Stimulated activated CD4-positive, alpha-beta T cell treated with anti-CD3 and anti-CD28 coated beads, Interleukin-15, amount 100 ng/mL, for 1 hour (primary cell): ENCODE measurements around the gene IGSF1.

Experiments
- DNase-seq, 2 donors: peaks; one replicate each; pipeline ENCODE4 v3.0.0-alpha.2; 2020; ENCODE audit warnings: low read depth in 1 of 2, low spot score in 1 of 2

The IGSF1 gene

DNA sequence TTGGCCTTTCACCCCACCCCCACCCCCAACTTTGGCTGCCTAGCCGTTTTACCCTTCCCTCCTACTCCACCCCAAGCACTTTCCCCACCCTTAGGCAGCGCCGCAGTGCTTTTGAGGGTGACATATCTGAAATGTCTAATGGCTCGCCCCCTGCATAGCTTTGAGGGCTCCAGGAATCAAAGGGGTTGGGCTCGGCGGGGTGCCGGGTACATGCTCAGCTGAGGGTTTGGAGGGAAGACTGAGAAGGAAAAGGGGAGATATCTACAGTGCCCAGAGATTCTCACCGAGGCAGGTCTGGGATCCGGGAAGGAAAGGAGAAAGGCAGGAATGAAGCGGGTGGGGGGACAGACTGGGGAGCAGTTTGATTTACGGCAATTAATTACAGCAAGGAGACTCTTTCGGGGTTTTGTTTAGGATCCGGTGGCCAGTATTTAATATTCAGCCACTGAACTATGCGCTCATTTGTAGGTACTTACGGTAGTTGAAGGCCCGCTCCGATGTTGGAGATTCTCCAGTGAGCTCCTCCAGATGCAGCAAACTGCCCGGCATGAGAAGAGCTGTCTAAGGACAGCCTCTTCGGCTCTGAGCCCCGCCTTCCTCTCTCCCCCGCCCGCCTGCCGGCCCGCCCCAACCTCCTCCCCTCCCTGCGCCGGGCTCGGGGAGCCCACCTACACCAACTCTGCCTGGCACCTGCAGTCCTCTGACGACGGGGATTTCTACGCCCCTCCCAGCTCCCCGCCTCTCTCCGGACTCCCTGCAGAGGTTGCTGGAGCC, at the start of gene IGSF1:
Gene IGSF1 (minus strand): TSS at position 569 of the 774 bp plus-strand sequence. CDS start 2,632 bp downstream, outside the sequence.
- no peak for DNase-seq

DNA sequence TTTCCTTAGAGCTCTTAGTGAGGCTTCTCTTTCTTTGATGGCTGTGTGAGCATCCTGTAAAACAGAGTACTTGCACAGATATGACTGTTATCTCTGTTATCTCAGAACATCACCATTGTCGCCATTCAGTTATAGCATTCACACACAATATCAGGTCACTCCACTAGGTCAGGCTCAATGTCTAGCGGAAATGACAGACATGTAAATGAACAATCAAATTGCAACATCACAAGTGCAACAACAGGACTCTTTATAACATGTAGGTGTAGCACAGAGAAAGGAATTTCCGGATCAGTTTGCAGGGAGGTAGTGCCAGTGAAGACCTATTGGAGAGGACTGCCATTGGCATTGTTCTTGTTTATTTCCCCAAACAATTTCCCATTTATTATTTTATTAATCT, 43.2 kb upstream of the IGSF1 start:
- DNase-seq, result no peak

DNA sequence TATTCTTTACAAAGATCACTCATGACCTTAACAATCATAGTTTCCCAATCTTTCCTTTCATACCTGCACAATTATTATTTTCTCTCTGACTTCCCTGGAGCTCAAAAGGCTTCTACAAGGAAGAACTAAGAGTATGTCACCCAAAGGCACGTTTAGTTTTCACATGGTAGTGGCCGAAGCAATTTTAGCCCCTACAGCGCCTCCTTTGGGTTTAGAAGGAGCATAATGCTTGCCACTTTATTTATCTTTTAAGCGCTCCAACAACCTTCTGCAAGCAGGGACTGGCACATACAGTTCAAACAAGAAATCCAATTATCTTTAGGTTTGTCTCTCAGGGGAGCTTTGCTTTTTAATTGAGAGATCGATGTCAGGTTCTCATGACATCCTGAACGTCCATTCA, 42.0 kb upstream of the IGSF1 start:
- no peak for DNase-seq

DNA sequence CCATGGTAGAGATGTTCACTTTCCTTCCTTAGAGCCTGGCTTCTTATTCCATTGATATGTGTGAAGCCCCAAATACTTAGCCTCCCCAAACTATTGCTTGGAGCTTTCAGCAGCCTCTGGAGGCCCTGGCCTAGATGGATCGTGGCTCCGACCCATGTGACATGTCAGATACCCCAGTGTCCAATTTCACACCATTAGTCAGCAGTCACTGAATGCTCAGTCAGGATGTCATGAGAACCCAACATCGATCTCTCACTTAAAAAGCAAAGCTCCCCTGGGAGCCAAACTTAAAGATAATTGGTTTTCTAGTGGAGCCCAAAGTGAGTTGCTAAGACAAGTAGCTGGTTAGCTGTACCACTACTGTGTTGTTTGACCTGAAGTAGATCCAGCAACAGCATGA, 41.6 kb upstream of the IGSF1 start:
- DNase-seq, result no peak

- no peak for DNase-seq
These were observed 33.5 kb upstream of the IGSF1 start for GRCh38 chrX:131322651-131323050.

GRCh38 chrX:131317326-131317725, 28.2 kb upstream of the IGSF1 start:
- no peak for DNase-seq

- no peak for DNase-seq
These were observed 27.2 kb upstream of the IGSF1 start for GRCh38 chrX:131316260-131316659.

GRCh38 chrX:131308980-131309379, 19.9 kb upstream of the IGSF1 start:
- DNase-seq, result no peak

- DNase-seq, result no peak
These were observed 17.5 kb upstream of the IGSF1 start for GRCh38 chrX:131306601-131307000.

- DNase-seq, result no peak
These were observed 16.8 kb upstream of the IGSF1 start for GRCh38 chrX:131305926-131306325.

GRCh38 chrX:131302701-131303100, 13.6 kb upstream of the IGSF1 start:
- DNase-seq, result no peak

DNA sequence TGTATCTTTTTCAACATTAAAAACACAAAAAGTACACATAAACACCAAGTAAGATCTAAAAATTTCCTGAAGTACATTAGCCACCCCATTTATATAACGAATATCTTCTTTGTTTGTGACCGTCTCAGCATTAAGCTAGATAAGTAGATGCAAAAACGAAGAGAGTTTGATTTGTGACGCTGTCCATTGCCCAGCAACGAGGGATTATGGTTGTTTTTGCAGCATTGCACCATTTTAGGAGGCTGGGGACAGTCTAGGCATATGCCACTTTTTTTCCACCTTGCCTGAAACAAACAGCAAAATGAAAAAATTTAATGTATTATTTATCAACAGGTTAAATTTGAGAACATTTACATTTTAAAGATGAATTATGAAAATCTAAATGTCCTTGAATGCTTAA, 12.0 kb upstream of the IGSF1 start:
- no peak for DNase-seq

- DNase-seq, result no peak
These were observed 9.7 kb upstream of the IGSF1 start for GRCh38 chrX:131298846-131299245.

DNA sequence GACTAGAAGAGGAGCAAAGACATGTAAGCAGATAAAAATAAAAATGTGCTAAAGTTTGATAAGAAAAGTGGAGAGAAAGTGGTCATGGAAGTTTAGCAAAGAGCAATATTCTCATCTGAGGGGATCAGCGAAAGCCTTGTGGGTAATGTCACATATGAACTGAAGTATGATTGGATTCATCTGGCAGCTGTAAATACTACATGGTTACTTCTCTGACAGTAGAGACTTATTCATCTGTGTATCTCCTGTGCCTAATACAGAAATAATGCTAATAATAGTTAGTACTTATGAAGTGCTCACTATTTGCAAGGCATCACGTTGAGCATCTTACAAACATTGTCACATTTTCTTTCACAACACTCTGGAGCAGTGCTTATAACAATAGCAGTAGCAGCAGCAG, 8.9 kb upstream of the IGSF1 start:
- no peak for DNase-seq

GRCh38 chrX:131289527-131289926, 421 bp upstream of the IGSF1 start:
- no peak for DNase-seq

- no peak for DNase-seq
These were observed 918 bp downstream of the IGSF1 start for GRCh38 chrX:131288188-131288587.

DNA sequence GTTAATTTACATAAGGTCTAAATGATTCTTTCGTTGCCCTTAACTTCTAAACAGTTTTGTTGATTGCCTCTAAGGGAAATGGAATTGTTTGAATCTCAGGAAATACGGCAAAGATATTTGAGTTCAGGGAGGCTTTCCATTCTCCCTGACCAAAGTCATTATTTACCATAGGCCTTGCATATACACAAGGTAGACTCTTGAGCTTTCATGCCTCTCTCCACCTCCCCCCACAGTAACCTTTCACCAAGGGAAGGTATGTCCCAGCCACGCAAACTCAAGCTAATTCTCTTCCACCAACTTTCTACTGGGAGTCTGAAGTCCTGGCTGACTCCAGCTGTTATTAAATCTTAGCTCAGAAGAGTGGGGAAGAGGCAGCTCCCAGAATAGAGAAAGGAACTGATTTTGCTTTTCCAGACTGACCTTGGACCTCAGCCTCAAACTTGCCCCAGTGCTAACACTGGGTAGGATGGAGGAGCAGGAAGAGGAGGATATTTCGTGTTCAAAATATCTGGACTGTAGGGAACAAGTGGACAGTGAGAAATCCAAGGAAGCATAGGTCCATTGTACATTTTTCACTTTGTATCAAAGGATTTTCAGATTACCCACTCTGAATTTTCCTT, 1.4 kb downstream of the IGSF1 start:
- no peak for DNase-seq

DNA sequence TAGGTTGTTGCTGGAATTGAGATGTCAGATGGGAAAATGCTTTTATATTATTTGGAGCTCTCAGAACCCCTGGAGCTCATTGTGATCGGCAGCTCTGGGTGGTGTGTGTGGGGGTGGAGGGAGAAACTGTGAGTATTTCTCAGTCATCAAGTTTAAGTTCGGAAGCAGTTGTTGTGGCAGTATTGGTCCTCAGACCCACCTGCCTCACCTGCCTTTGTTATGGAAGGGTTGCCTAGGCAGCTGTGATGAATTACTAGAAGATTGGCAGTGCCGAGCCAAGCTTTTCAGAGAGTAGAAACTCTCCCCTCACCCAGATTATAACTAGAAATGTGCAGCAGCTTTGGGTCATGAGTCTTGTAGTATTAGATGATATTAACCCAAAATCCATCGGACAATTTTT, 9.5 kb downstream of the IGSF1 start:
- DNase-seq, result no peak

GRCh38 chrX:131279197-131279596, 9.9 kb downstream of the IGSF1 start:
- no peak for DNase-seq

GRCh38 chrX:131277543-131278136, 11.5 kb downstream of the IGSF1 start:
- DNase-seq, result no peak

DNA sequence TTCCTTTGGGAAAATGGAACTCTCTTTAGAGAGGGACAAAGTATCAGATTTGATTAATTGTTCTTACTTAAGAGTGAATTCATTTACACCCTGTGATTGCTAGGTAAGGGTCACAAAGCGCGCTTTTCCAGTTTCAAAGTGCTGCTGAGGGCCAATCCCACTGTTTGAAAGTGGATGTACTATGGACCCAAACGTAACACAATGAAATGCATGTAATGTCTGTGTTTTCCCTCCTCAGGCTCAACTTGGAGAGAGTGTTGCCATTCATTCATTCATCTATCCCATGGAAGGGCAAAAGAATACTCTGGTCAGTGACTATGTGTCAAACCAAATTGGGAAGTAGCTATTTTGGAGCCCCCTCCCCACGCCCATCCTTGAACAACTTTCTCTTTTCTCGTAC, 16.1 kb downstream of the IGSF1 start:
- no peak for DNase-seq

DNA sequence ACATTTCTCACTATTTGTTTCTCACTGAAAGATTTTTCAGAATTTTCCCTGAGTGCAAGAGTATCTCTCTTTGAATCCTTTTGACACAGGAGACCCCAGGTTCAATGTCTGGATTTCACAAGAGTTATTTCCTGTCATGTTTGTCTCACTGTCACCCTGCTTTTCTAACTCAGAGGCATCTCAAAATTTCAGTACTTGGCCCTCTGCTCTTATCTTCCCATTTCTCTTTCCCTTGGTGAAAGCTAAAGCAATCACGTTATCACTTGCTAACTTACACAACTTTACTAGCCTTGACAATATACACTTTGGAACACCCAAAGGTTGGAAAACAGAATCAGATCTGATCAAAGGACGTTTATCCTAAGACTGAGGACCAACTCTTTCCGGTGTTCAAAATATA, 17.3 kb downstream of the IGSF1 start:
- DNase-seq, result no peak

GRCh38 chrX:131271274-131271673, 17.8 kb downstream of the IGSF1 start:
- DNase-seq, result no peak
